Upper lobe of right lung (tissue), 1 donor: ENCODE data around the gene CDKAL1. TPM values are rescaled to one million over a fixed set of nuclear protein-coding genes. Genes with fewer than 3 reads are reported as not detected.

Experiments used
- ATAC-seq: fragments of 200-7000 bp; cut with Tn5 transposase; one replicate; pipeline ENCODE4 v1.9.1; 2020; ENCODE audit warnings: mild to moderate bottlenecking, moderate library complexity
- DNase-seq: peaks from one replicate; pipeline ENCODE4 v3.0.0-alpha.2; 2020
- H3K27ac ChIP-seq: fragments of 200-600 bp; one replicate; pipeline ENCODE4 v1.8.0; 2022
- H3K27me3 ChIP-seq: fragments of 200-600 bp; one replicate; pipeline ENCODE4 v1.8.0; 2022; ENCODE audit warnings: mild to moderate bottlenecking
- H3K36me3 ChIP-seq: fragments of 200-600 bp; one replicate; pipeline ENCODE4 v1.8.0; 2022
- H3K4me1 ChIP-seq: fragments of 200-600 bp; one replicate; pipeline ENCODE4 v1.8.0; 2022
- H3K4me3 ChIP-seq: fragments of 200-600 bp; one replicate; pipeline ENCODE4 v1.8.0; 2022; ENCODE audit warnings: mild to moderate bottlenecking
- H3K9me3 ChIP-seq: fragments of 200-600 bp; one replicate; pipeline ENCODE4 v1.8.0; 2022
- intact Hi-C: fragments of 100-400 bp; cut with DNase I; formaldehyde crosslinking; loops from one replicate; pipeline ENCODE4 v1.11.0; 2022
- total RNA-seq: library from RNA; stranded (reverse); fragmentation: NEBNext Ultra II Directional; extraction: Animal tissue kit (Norgen Biotek cat#: 25700); gene quantifications from one replicate; pipeline ENCODE4 v1.2.1, GENCODE V29; 2021
- TF ChIP-seq, protein P1 (sequence below): fragments of 200-600 bp; IDR thresholded peaks from one replicate; pipeline ENCODE4 v1.8.0; 2022; ENCODE audit warnings: antibody characterized with exemption
- donor health status: DM: no; HTN: yes; CAD: no; lungs with severe emphysema.

Gene CDKAL1
- total RNA-seq, 1 donor from 2014 or later, result 16.0 TPM

DNA sequence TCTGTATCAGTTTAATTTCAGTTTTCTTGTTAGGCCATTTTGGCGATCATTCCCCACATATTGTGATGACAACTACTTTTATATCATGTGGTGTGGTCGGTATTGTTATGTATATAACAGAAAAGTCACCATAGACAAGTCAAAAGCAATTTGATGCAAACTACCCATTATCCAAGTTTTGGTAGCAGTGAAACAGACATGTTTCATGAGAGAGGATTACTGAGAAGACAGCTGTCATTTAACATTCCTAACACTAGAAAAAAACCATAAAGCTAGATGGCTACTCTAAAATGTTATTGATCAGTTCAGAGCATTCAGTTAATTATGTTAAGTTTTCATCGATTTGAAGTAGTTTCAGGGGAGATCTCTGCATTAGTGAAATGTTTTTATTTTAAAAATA lies 597.1 kb downstream of the CDKAL1 start:
- intact Hi-C loops, result no loop called here
- DNase-seq (no peak), ATAC-seq (no peak)
- no peaks in the 10 kb centered on the region for H3K4me1 ChIP-seq
- H3K27ac ChIP-seq, result no peak overlapping the region
- H3K27me3 ChIP-seq, result no peaks in the 10 kb centered on the region
- TF ChIP-seq, protein P1, sequence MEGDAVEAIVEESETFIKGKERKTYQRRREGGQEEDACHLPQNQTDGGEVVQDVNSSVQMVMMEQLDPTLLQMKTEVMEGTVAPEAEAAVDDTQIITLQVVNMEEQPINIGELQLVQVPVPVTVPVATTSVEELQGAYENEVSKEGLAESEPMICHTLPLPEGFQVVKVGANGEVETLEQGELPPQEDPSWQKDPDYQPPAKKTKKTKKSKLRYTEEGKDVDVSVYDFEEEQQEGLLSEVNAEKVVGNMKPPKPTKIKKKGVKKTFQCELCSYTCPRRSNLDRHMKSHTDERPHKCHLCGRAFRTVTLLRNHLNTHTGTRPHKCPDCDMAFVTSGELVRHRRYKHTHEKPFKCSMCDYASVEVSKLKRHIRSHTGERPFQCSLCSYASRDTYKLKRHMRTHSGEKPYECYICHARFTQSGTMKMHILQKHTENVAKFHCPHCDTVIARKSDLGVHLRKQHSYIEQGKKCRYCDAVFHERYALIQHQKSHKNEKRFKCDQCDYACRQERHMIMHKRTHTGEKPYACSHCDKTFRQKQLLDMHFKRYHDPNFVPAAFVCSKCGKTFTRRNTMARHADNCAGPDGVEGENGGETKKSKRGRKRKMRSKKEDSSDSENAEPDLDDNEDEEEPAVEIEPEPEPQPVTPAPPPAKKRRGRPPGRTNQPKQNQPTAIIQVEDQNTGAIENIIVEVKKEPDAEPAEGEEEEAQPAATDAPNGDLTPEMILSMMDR, result no peak
- H3K9me3 ChIP-seq, result no peaks in the 10 kb centered on the region
- no peak overlapping the region for H3K4me3 ChIP-seq
- H3K36me3 ChIP-seq, result no peaks in the 10 kb centered on the region

DNA sequence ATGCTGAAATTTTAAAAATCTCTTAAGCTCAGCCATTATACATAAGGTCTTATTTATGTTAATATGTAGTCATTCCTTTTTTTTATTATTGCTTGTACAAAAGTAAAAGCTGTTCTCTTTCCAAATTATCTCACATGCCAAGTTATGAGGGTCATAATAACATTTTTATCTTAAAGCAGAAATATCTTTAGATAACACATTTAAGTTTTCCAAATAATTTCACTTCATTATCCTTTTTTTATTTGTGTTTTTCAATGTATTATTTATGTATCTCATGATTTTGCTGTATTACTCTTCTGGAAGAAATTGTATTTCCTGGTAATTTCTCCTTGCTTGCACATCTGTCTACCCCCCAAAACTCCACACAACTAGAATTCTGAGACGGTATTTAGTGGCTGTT lies 598.2 kb downstream of the CDKAL1 start:
- TF ChIP-seq, protein P1, result no peak
- ATAC-seq (no peak), DNase-seq (no peak)
- no peaks in the 10 kb centered on the region for H3K36me3 ChIP-seq
- no peak overlapping the region for H3K27ac ChIP-seq
- H3K4me3 ChIP-seq, result no peak overlapping the region
- H3K4me1 ChIP-seq, result no peaks in the 10 kb centered on the region
- intact Hi-C loops, result no loop called here
- no peaks in the 10 kb centered on the region for H3K27me3 ChIP-seq
- no peaks in the 10 kb centered on the region for H3K9me3 ChIP-seq

DNA sequence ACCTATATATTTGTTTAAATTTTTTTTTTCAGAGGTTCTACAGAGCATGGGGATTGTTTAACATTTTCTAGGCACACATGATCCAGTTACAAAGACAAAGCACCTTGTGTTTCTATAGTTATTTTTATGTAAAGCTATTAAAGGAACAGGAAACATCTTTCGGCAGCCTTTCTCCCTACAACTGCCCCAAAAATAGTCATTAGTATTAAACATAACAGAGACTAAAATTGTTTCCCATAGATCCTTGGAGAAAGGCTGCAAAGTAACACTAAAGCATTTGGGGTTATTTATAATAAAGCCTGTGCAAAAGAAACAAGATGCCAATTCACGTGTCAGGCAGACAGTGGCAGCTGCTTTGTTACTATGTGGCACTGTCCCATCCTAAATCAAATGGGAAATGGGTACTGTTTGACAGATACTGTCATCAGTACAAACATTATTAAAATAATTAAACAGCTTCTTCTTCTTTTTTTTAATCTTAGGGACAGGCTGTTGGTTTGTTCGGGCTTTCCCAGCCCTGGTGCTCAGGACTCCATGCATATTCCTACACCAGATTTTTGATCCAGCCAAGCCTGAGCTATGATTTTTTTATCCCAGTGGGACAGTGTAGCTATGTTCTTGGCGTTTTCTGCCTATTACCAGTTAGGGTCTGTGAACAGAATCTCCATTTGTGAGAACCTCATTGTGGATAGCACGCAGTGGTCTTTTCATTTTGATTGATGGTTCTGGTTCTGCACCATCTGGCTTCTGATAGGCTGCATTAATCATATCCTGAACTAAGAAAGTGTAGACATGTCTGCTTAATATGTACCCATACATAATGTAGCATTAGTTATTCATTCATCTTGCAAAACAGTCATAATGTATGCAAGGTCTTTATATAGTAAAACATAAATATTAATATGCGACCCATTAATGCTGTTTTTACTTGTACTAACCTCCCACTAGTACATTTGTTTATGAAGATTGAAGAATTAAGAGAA lies 598.9 kb downstream of the CDKAL1 start:
- ATAC-seq (no peak), DNase-seq (no peak)
- TF ChIP-seq, protein P1, result no peak
- Histone ChIP-seq H3K36me3 (no peaks in the 10 kb centered on the region), H3K4me3 (no peak overlapping the region), H3K27ac (no peak overlapping the region), H3K4me1 (no peaks in the 10 kb centered on the region), H3K27me3 (no peaks in the 10 kb centered on the region), H3K9me3 (no peaks in the 10 kb centered on the region)
- intact Hi-C loops, result no loop called here

DNA sequence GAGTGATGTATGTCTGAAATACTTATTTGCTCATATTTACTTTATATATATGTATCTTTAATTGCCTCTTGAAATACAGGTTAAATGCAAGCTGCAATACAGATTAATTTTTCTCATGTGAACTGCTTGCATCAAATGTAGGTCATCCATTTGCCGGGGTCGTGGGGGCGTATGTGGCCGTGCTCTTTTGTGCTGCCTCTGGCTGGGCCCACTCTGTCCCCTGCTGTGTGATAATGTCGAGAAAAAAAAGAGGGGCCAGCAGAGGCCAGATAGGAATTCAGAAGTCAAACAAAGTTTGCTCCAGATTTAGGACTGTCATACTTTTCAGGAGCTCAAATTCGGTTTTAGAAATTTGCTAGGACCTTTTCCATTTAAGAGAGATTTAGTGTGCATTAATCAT lies 599.6 kb downstream of the CDKAL1 start:
- H3K4me1 ChIP-seq, result no peaks in the 10 kb centered on the region
- no peaks in the 10 kb centered on the region for H3K27me3 ChIP-seq
- intact Hi-C loops, result no loop called here
- H3K27ac ChIP-seq, result no peak overlapping the region
- no peak for DNase-seq
- no peaks in the 10 kb centered on the region for H3K36me3 ChIP-seq
- no peaks in the 10 kb centered on the region for H3K9me3 ChIP-seq
- H3K4me3 ChIP-seq, result no peak overlapping the region
- TF ChIP-seq, protein P1, result no peak
- ATAC-seq, result no peak

DNA sequence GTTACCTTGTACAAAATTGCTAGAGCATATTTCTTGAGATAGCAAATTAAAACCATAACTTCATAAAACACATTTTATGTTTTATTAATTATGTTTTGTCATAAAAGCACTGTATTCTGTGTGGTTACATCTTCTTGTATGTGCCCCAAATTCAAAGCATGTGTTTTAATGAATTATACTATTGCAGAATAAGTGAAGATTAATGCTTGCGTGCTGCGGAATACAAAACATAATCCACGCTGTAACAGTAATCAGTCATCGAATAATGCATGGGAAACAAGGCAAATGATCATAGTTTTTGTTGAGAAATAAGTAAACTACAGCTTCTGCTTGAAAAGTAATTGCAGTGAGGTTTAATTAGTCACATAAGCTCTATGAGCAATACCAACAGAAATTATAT lies 600.1 kb downstream of the CDKAL1 start:
- DNase-seq (no peak), ATAC-seq (no peak)
- H3K9me3 ChIP-seq, result no peaks in the 10 kb centered on the region
- intact Hi-C loops, result no loop called here
- no peaks in the 10 kb centered on the region for H3K4me1 ChIP-seq
- no peak overlapping the region for H3K27ac ChIP-seq
- H3K27me3 ChIP-seq, result no peaks in the 10 kb centered on the region
- H3K4me3 ChIP-seq, result no peak overlapping the region
- TF ChIP-seq, protein P1, result no peak
- no peaks in the 10 kb centered on the region for H3K36me3 ChIP-seq
